Upper lobe of left lung (tissue), 6 donors: ENCODE data around the gene IL12RB1. TPM values are rescaled to one million over a fixed set of nuclear protein-coding genes. Genes with fewer than 3 reads are reported as not detected.
A peak's percentile ranks its signal among the peaks of the same experiment; 100 is the strongest.

Experiments used
- ATAC-seq, 2 donors: fragments of 200-7000 bp; cut with Tn5 transposase; one replicate each; pipeline ENCODE4 v1.9.1; 2022; ENCODE audit warnings: mild to moderate bottlenecking in 2 of 2, moderate library complexity in 2 of 2; ENCODE audit not compliant: low FRiP score in 2 of 2
- DNase-seq, 2 donors: peaks; one replicate each; pipeline ENCODE4 v3.0.0-alpha.2; 2019 to 2020
- H3K27ac ChIP-seq, 4 donors: fragments of 200-600 bp; sonication (generic); one replicate each; pipeline ENCODE4 v1.5.1; 2016 to 2019
- H3K27me3 ChIP-seq, 4 donors: fragments of 200-600 bp; sonication (generic); one replicate each; pipeline ENCODE4 v1.5.1; 2017 to 2019
- H3K36me3 ChIP-seq, 4 donors: fragments of 200-600 bp; sonication (generic); one replicate each; pipeline ENCODE4 v1.5.1; 2016 to 2019
- H3K4me1 ChIP-seq, 4 donors: fragments of 200-600 bp; sonication (generic); one replicate each; pipeline ENCODE4 v1.5.1; 2018 to 2019
- H3K4me3 ChIP-seq, 4 donors: fragments of 200-600 bp; sonication (generic); one replicate each; pipeline ENCODE4 v1.5.1; 2017 to 2019; ENCODE audit warnings: mild to moderate bottlenecking in 2 of 4, moderate library complexity in 1 of 4
- H3K9me3 ChIP-seq, 4 donors: fragments of 200-600 bp; sonication (generic); one replicate each; pipeline ENCODE4 v1.5.1; 2018 to 2019
- EP300 ChIP-seq, 4 donors: sonication (generic); formaldehyde crosslinking; IDR thresholded peaks; one replicate each; pipeline ENCODE4 v1.5.1; 2017; ENCODE audit warnings: antibody characterized with exemption in 4 of 4, control low read depth in 2 of 4
- POLR2A ChIP-seq, 4 donors: fragments of 450-650 bp; IDR thresholded peaks; one replicate each; pipeline ENCODE4 v1.5.1; 2016 to 2017; ENCODE audit warnings: antibody characterized with exemption in 4 of 4, mild to moderate bottlenecking in 2 of 4
- POLR2AphosphoS5 ChIP-seq, 2 donors: sonication (generic); formaldehyde crosslinking; IDR thresholded peaks; one replicate each; pipeline ENCODE4 v1.5.1; 2017; ENCODE audit warnings: antibody characterized with exemption in 2 of 2
- WGBS, 2 donors: methylation state at CpG; one replicate each; pipeline ENCODE4 v1.1.5; 2017 to 2018; 5-methylcytosine and 5-hydroxymethylcytosine counted together
- total RNA-seq, 6 donors: library from RNA; depleted of rRNA in 4 of 6; stranded (reverse); fragments of >200 nt in 4 of 6; gene quantifications; one replicate each; pipeline versions ENCODE4 v1.1.0 to v1.2.1, GENCODE V29; 2016 to 2021
- TF ChIP-seq, protein P1 (sequence below), 6 experiments: fragments of 450-650 bp in 4 of 6; fragments of 200-600 bp in 2 of 6; sonication (generic) in 2 of 6; IDR thresholded peaks; one replicate each; pipeline ENCODE4 v1.5.1; 2016 to 2019; ENCODE audit warnings: antibody characterized with exemption in 6 of 6
- donor health status: DM: no; HTN: no; CAD: no; lungs with moderate emphysema.
- donor health status: DM: no; HTN: yes; CAD: no; lungs with severe emphysema.

IL12RB1 gene
- total RNA-seq, 6 donors from 2014 or later: 2.6 to 13.2 (median 8.6) TPM

DNA sequence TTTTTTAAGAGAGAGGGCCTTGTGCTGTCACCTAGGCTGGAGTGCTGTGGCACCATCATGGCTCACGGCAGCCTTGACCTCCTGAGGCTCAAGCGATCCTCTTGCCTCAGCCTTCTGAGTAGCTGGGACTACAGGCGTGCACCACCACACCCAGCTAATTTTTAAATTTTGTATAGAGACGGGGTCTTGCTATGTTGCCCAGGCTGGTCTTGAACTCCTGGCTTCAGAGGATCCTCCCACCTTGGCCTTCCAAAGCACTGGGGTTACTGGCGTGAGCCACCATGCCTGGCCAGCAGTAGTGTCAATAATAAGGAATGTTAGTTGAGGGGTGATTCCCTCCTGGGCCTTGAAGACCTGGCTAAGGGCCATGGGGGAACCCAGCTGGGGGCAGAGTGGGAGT, 34.4 kb upstream of the IL12RB1 start:
- no peaks in the 10 kb centered on the region for H3K9me3 ChIP-seq
- TF ChIP-seq EP300 (IDR thresholded peaks at IDR 0.05) (no peak), POLR2A (IDR thresholded peaks at IDR 0.05) (no peak), POLR2AphosphoS5 (IDR thresholded peaks at IDR 0.05) (no peak)
- TF ChIP-seq, protein P1, sequence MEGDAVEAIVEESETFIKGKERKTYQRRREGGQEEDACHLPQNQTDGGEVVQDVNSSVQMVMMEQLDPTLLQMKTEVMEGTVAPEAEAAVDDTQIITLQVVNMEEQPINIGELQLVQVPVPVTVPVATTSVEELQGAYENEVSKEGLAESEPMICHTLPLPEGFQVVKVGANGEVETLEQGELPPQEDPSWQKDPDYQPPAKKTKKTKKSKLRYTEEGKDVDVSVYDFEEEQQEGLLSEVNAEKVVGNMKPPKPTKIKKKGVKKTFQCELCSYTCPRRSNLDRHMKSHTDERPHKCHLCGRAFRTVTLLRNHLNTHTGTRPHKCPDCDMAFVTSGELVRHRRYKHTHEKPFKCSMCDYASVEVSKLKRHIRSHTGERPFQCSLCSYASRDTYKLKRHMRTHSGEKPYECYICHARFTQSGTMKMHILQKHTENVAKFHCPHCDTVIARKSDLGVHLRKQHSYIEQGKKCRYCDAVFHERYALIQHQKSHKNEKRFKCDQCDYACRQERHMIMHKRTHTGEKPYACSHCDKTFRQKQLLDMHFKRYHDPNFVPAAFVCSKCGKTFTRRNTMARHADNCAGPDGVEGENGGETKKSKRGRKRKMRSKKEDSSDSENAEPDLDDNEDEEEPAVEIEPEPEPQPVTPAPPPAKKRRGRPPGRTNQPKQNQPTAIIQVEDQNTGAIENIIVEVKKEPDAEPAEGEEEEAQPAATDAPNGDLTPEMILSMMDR (IDR thresholded peaks at IDR 0.05): no peak
- 94 to 97% methylated on average over 5 of the region's 5 CpGs for WGBS, 2 donors
- no peaks in the 10 kb centered on the region for H3K27me3 ChIP-seq
- no peak overlapping the region for H3K4me3 ChIP-seq
- no peak overlapping the region for H3K27ac ChIP-seq
- no peak for DNase-seq
- H3K36me3 ChIP-seq: peaks cover 0 to 37% (median 23%) of the 10 kb centered on the region in 4 donors
- no peak for ATAC-seq
- H3K4me1 ChIP-seq: peaks cover 16 to 26% (median 19%) of the 10 kb centered on the region in 4 donors

GRCh38 chr19:18120127-18120526, 33.4 kb upstream of the IL12RB1 start:
- ATAC-seq: no peak
- no peak for DNase-seq
- TF ChIP-seq POLR2A (IDR thresholded peaks at IDR 0.05): no peak
- no peak for TF ChIP-seq EP300 (IDR thresholded peaks at IDR 0.05)
- TF ChIP-seq POLR2AphosphoS5 (IDR thresholded peaks at IDR 0.05): no peak
- TF ChIP-seq, protein P1 (IDR thresholded peaks at IDR 0.05): no peak
- Histone ChIP-seq H3K9me3 (no peaks in the 10 kb centered on the region), H3K27ac (no peak overlapping the region), H3K4me1 (peaks cover 16 to 26% (median 19%) of the 10 kb centered on the region in 4 donors), H3K36me3 (peaks cover 0 to 26% (median 23%) of the 10 kb centered on the region in 4 donors), H3K4me3 (no peak overlapping the region), H3K27me3 (no peaks in the 10 kb centered on the region)
- WGBS, 2 donors: 73 to 77% methylated on average over 1 of the region's 1 CpG

DNA sequence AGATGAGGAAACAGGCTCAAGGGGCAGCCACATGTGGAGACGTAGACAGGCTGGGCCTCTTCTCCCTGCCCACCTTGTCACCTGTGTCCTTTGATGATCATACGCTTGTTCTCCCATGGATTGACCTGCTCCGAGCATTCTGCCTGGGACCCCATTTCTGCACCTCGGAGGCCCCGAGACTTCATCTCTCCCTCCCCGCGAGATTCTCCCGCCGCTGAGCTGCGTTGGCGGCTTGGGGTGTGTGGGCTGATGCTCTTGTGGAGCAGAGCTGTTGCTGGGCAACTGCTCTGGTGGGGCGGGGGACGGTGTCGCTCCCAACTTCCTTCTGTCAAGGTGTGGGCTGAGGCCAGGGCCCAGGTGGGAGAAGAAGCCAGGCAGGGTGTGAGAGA, 33.0 kb upstream of the IL12RB1 start:
- Histone ChIP-seq H3K4me3 (peak overlapping the region in 2 of 4 donors; percentile 80 to 88), H3K4me1 (peaks cover 16 to 26% (median 19%) of the 10 kb centered on the region in 4 donors), H3K27me3 (no peaks in the 10 kb centered on the region), H3K9me3 (no peaks in the 10 kb centered on the region), H3K36me3 (peaks cover 0 to 26% (median 22%) of the 10 kb centered on the region in 4 donors), H3K27ac (peak overlapping the region in 2 of 4 donors; percentile 6 to 18)
- 80 to 90% methylated on average over 14 of the region's 14 CpGs for WGBS, 2 donors
- no peak for DNase-seq
- ATAC-seq: no peak
- TF ChIP-seq POLR2AphosphoS5 (IDR thresholded peaks at IDR 0.05): no peak
- TF ChIP-seq EP300 (IDR thresholded peaks at IDR 0.05): no peak
- no peak for TF ChIP-seq POLR2A (IDR thresholded peaks at IDR 0.05)
- TF ChIP-seq, protein P1 (IDR thresholded peaks at IDR 0.05): no peak

- Histone ChIP-seq H3K4me1 (peaks cover 16 to 26% (median 19%) of the 10 kb centered on the region in 4 donors), H3K36me3 (peaks cover 0 to 22% (median 17%) of the 10 kb centered on the region in 4 donors), H3K4me3 (peak overlapping the region in 3 of 4 donors; percentile 1 to 88 (median 80)), H3K27ac (peak overlapping the region; percentile 6 to 82 (median 35)), H3K9me3 (no peaks in the 10 kb centered on the region), H3K27me3 (no peaks in the 10 kb centered on the region)
- 23 to 30% methylated on average over 10 to 13 of the region's 13 CpGs for WGBS, 2 donors
- TF ChIP-seq, protein P1 (IDR thresholded peaks at IDR 0.05): no peak
- no peak for TF ChIP-seq EP300 (IDR thresholded peaks at IDR 0.05)
- TF ChIP-seq POLR2A (IDR thresholded peaks at IDR 0.05): no peak
- no peak for TF ChIP-seq POLR2AphosphoS5 (IDR thresholded peaks at IDR 0.05)
- ATAC-seq (no peak), DNase-seq (no peak)
Observed at GRCh38 chr19:18119013-18119716, 32.4 kb upstream of the IL12RB1 start.
